Gastrocnemius medialis (tissue), 4 donors: ENCODE measurements around the gene SPATA13. TPM values are rescaled to one million over a fixed set of nuclear protein-coding genes. Genes with fewer than 3 reads are reported as not detected.
A peak's percentile ranks its signal among the peaks of the same experiment; 100 is the strongest.

ENCODE experiments used
- ATAC-seq, 2 donors: fragments of 150-250 bp; one replicate each; pipeline ENCODE4 v1.9.1; 2016
- DNase-seq, 2 donors: peaks; one replicate each; pipeline ENCODE4 v3.0.0-alpha.2; 2019
- H3K27ac ChIP-seq, 4 donors: fragments of 200-600 bp; sonication (generic); 1 replicate in 1 of 4; 2 replicates in 3 of 4; pipeline ENCODE4 v1.5.1; 2016 to 2018; ENCODE audit warnings: mild to moderate bottlenecking in 2 of 4, moderate library complexity in 1 of 4
- H3K27me3 ChIP-seq, 3 donors: fragments of 200-600 bp; sonication (generic) in 2 of 3; 1 replicate in 1 of 3; 2 replicates in 2 of 3; pipeline versions ENCODE4 v1.5.1 to v1.6.0; 2016 to 2019; ENCODE audit warnings: mild to moderate bottlenecking in 1 of 3, moderate library complexity in 1 of 3
- H3K36me3 ChIP-seq, 2 donors: fragments of 200-600 bp; sonication (generic) in 1 of 2; one replicate each; pipeline ENCODE4 v1.5.1; 2017 to 2018
- H3K4me1 ChIP-seq, 2 donors: fragments of 200-600 bp; sonication (generic) in 1 of 2; one replicate each; pipeline ENCODE4 v1.5.1; 2016 to 2017; ENCODE audit warnings: mild to moderate bottlenecking in 2 of 2
- H3K4me3 ChIP-seq, 4 donors: fragments of 200-600 bp; sonication (generic) in 3 of 4; 1 replicate in 1 of 4; 2 replicates in 3 of 4; pipeline ENCODE4 v1.5.1; 2016 to 2019; ENCODE audit warnings: mild to moderate bottlenecking in 2 of 4
- H3K9me3 ChIP-seq, 3 donors: fragments of 200-600 bp; sonication (generic) in 2 of 3; 1 replicate in 1 of 3; 2 replicates in 2 of 3; pipeline ENCODE4 v1.5.1; 2016 to 2019
- CTCF ChIP-seq, 5 experiments: fragments of 450-650 bp in 3 of 5; fragments of 200-600 bp in 2 of 5; sonication (generic) in 2 of 5; IDR thresholded peaks in 4 of 5; conservative IDR thresholded peaks in 1 of 5; 1 replicate in 4 of 5; 2 replicates in 1 of 5; pipeline ENCODE4 v1.5.1; 2016 to 2019; ENCODE audit warnings: antibody characterized with exemption in 5 of 5, mild to moderate bottlenecking in 3 of 5, moderate library complexity in 3 of 5
- POLR2A ChIP-seq, 2 donors: fragments of 450-650 bp; IDR thresholded peaks; one replicate each; pipeline ENCODE4 v1.6.1; 2017; ENCODE audit warnings: antibody characterized with exemption in 2 of 2, mild to moderate bottlenecking in 2 of 2, moderate library complexity in 2 of 2
- in situ Hi-C, 4 donors: fragments of 200-750 bp; cut with MboI; loops; one replicate each; pipeline versions ENCODE4 v1.15.0 to v1.8.0; 2017; ENCODE audit warnings: low sequenced_read_pairs in 4 of 4
- intact Hi-C: fragments of 100-400 bp; cut with DNase I; formaldehyde crosslinking; loops from one replicate; pipeline ENCODE4 v1.15.1; 2023; ENCODE audit warnings: low total_unique reads
- total RNA-seq, 4 donors: library from RNA; depleted of rRNA; stranded (reverse); fragments of >200 nt; gene quantifications; one replicate each; pipeline versions ENCODE4 v1.1.0 to v1.2.3, GENCODE V29; 2016

SPATA13 gene
- total RNA-seq, 4 donors from 2014 or later = 3.2 to 17.0 (median 5.8) TPM

GRCh38 chr13:24212674-24213073, 52.2 kb downstream of the SPATA13 start:
- TF ChIP-seq POLR2A (IDR thresholded peaks at IDR 0.05) (no peak), CTCF (IDR thresholded peaks at IDR 0.05 in 4 of 5, conservative IDR thresholded peaks at IDR 0.05 in 1 of 5) (no peak)
- intact Hi-C loops (no loop called here), in situ Hi-C loops (loop anchor here in 2 of 4 donors (10.0 to 25.0 kb wide), 3 partner anchors 158 to 300 kb away; no protein-coding TSS in a partner anchor)
- ATAC-seq (no peak), DNase-seq (no peak)
- no peaks in the 10 kb centered on the region for H3K36me3 ChIP-seq
- H3K4me3 ChIP-seq = no peak overlapping the region
- no peaks in the 10 kb centered on the region for H3K9me3 ChIP-seq
- H3K4me1 ChIP-seq = peaks cover 0 to 14% of the 10 kb centered on the region in 2 donors
- H3K27ac ChIP-seq = no peak overlapping the region
- H3K27me3 ChIP-seq = no peaks in the 10 kb centered on the region

- H3K36me3 ChIP-seq = no peaks in the 10 kb centered on the region
- H3K27ac ChIP-seq = no peak overlapping the region
- H3K4me1 ChIP-seq = peaks cover 0 to 16% of the 10 kb centered on the region in 2 donors
- no peak for TF ChIP-seq POLR2A (IDR thresholded peaks at IDR 0.05)
- TF ChIP-seq CTCF (IDR thresholded peaks at IDR 0.05 in 4 of 5, conservative IDR thresholded peaks at IDR 0.05 in 1 of 5) = no peak
- no peaks in the 10 kb centered on the region for H3K9me3 ChIP-seq
- intact Hi-C loops = no loop called here
- no peaks in the 10 kb centered on the region for H3K27me3 ChIP-seq
- in situ Hi-C loops = loop anchor here in 2 of 4 donors (10.0 to 25.0 kb wide), 3 partner anchors 159 to 302 kb away; no protein-coding TSS in a partner anchor
- ATAC-seq (no peak), DNase-seq (no peak)
- H3K4me3 ChIP-seq = no peak overlapping the region
Measured at GRCh38 chr13:24213932-24214331, 53.4 kb downstream of the SPATA13 start.

- H3K9me3 ChIP-seq = no peaks in the 10 kb centered on the region
- in situ Hi-C loops = loop anchor here in 2 of 4 donors (10.0 to 25.0 kb wide), 3 partner anchors 160 to 302 kb away; no protein-coding TSS in a partner anchor
- no peak for DNase-seq
- H3K36me3 ChIP-seq = no peaks in the 10 kb centered on the region
- intact Hi-C loops = no loop called here
- no peaks in the 10 kb centered on the region for H3K27me3 ChIP-seq
- H3K4me3 ChIP-seq = no peak overlapping the region
- H3K27ac ChIP-seq = peak overlapping the region in 1 of 4 donors; percentile 27
- H3K4me1 ChIP-seq = peaks cover 0 to 16% of the 10 kb centered on the region in 2 donors
- no peak for ATAC-seq
- TF ChIP-seq POLR2A (IDR thresholded peaks at IDR 0.05) (no peak), CTCF (IDR thresholded peaks at IDR 0.05 in 4 of 5, conservative IDR thresholded peaks at IDR 0.05 in 1 of 5) (no peak)
Measured at GRCh38 chr13:24214528-24214927, 54.0 kb downstream of the SPATA13 start.

GRCh38 chr13:24215126-24215525, 54.6 kb downstream of the SPATA13 start:
- TF ChIP-seq CTCF (IDR thresholded peaks at IDR 0.05 in 4 of 5, conservative IDR thresholded peaks at IDR 0.05 in 1 of 5) = no peak
- TF ChIP-seq POLR2A (IDR thresholded peaks at IDR 0.05) = no peak
- H3K4me3 ChIP-seq = no peak overlapping the region
- ATAC-seq (no peak), DNase-seq (no peak)
- no peaks in the 10 kb centered on the region for H3K36me3 ChIP-seq
- intact Hi-C loops = loop anchor here (5.0 kb wide), 1 partner anchor 53 kb away; the partner anchor contains the start of gene SPATA13
- H3K9me3 ChIP-seq = no peaks in the 10 kb centered on the region
- no peaks in the 10 kb centered on the region for H3K27me3 ChIP-seq
- in situ Hi-C loops = loop anchor here in 2 of 4 donors (10.0 to 25.0 kb wide), 3 partner anchors 160 to 303 kb away; no protein-coding TSS in a partner anchor
- peaks cover 0 to 16% of the 10 kb centered on the region in 2 donors for H3K4me1 ChIP-seq
- H3K27ac ChIP-seq = peak overlapping the region in 3 of 4 donors; percentile 24 to 65 (median 27)
